ENCODE results near the gene PACRG.
"Not testable (repeated sequence)": the region's sequence is repeated elsewhere in the genome, so short reads cannot be mapped to it uniquely, and the experiment has no call there.

PACRG gene

GRCh38 chr6:162957062-162957461 is 229.3 kb downstream of the PACRG start:
- DNase-seq, result no peak

GRCh38 chr6:162960679-162961457 is 233.1 kb downstream of the PACRG start:
- DNase-seq, result no peak

GRCh38 chr6:162962093-162962492 is 234.3 kb downstream of the PACRG start:
- no peak for DNase-seq

- DNase-seq, result no peak
These were observed 236.1 kb downstream of the PACRG start for GRCh38 chr6:162963861-162964260.

GRCh38 chr6:162964488-162965140 is 236.8 kb downstream of the PACRG start:
- no peak for DNase-seq

- DNase-seq, result no peak
These were observed 237.6 kb downstream of the PACRG start for GRCh38 chr6:162965366-162965765.

DNA sequence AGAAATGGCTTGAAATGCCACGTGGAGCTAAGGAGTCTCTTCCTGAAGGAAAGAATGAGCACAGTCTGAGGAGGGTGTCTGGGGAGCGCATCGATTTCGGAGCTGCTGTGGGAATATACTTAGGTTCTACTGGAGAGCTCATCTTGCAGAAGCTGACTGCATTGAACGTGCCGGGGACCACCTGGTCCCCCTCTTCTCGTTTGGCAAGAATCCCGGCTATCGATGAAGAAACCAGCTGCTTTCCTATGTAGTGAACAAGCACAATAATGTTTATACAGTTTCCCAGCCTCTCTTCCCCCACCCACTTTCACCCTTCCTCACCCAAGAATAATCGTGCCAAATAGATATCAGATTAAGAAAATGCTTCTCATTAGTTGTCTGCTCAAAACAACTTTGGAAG is 242.5 kb downstream of the PACRG start:
- DNase-seq, result peak; percentile 39

DNA sequence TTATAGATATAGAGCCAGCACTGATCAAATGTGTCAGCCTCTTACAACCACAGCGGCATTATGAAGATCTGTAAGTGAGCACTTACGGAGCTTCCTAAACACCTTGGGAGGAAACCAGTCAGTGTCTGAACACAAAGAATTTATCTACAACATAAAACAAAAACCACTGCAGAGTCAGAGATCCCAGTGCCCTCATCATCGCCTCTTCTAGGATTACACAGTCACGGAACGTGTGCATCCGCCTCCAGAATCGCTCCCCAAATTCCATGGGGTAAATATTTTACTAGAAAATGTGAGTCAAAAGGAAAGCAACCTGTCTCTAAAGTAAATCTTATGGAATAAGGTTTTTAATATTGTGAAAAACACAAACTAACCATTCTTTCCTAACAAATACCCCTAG is 243.6 kb downstream of the PACRG start:
- no peak for DNase-seq

DNA sequence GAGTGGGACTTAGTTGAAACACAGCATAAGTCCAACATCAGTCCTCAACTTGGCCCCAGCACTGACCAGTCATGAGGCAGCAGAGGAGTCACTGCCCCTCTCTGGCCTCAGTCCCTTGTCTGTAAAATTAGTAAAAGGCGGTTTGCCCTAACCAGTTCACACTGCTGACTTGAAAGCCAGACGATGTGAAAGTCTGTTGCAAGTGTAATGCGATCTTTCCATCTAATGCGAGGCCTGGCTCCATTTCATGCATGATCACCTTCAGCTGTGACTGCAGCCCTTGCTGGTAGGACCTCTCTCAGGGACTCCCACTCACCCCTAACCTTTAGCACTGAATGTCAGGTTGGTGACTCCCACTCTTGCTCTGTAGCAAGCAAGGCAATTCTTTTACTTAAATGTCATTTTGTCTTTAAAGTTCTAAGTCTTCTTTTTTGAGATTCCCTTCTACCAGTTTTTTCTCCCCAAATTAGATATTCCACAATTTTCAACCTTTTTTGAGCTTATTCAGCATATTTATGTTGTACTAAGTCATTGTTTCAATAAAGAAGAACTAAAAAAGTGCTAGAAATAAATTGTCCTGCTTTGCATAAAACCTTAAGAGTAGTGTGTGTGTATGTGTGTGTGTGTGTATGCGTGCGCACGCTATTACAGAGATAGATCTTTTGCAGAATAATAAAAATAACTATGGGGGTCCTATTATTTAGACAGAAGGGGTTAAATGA is 245.5 kb downstream of the PACRG start:
- peak; percentile 67 for DNase-seq

DNA sequence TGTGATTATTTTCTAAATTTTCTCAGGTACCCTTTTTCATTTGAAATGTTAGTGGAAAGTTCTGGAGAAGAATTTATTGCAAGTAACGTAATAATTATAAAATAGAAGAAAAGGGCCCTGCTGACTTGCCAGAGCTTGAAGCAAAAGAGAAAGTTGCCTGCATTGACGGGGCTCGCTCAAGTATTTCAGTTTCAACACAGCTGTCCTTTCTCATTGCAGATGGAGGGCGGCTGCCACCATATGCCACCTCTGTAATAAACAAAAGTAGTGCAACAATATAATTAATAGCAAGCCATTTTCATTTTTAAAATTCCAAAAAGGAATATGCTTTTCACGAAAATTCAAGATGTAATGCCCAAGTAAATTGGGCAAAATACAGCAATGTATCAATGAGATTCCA is 246.2 kb downstream of the PACRG start:
- peak; percentile 54 for DNase-seq

DNA sequence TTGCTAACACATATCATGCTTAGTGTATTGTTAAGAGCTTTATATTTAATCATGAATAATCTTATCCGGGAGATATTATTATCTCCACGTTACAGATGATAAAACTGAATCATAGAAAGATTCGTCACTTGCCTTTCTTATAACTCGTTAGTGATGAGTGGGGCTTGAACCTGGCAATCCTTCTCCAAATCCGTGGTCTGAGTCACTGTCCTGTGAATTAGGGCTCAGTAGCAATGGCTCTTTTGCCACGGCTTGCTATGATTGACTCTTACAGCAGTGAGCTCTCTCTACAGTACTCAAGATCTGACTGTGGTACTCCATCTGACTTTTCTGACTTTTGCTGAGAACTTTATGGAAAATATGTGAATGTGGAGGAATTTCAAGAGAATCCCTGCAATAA is 246.9 kb downstream of the PACRG start:
- DNase-seq, result no peak

DNA sequence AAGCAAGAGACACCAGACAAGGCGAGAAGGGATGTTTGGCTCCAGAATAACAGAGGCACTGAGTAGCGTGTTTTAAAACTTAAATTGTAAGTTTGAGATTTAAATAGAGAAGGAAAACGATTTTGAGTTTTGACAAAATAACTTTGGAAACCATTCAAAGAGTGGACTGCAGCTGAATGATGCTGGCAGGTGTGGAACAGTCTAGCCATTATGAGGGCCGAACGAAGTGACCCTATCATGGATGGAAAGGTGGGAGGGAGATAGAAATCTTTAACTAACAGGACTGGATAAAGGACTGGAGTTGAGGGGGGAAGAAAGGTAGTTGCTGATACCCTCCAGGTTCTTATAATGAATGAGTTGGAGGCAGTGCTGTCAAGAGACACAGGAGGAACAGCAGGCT is 248.4 kb downstream of the PACRG start:
- DNase-seq, result no peak

DNA sequence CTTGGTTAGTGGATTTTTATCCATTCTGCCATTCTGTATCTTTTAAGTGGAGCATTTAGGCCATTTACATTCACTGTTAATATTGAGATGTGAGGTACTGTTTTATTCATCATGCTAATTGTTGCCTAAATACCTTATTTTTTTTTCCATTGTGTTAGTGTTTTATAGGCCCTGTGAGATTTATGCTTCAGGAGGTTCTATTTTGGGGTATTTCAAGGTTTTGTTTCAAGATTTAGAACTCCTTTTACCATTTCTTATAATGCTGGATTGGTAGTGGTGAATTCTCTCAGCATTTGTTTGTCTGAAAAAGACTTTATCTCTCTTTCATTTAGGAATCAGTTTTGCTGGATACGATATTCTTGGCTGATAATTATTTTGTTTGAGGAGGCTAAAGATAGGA is 255.5 kb downstream of the PACRG start:
- not testable (repeated sequence) for DNase-seq

GRCh38 chr6:162998777-162999176 is 271.0 kb downstream of the PACRG start:
- DNase-seq, result no peak

- no peak for DNase-seq
These were observed 272.0 kb downstream of the PACRG start for GRCh38 chr6:162999575-163000285.

DNA sequence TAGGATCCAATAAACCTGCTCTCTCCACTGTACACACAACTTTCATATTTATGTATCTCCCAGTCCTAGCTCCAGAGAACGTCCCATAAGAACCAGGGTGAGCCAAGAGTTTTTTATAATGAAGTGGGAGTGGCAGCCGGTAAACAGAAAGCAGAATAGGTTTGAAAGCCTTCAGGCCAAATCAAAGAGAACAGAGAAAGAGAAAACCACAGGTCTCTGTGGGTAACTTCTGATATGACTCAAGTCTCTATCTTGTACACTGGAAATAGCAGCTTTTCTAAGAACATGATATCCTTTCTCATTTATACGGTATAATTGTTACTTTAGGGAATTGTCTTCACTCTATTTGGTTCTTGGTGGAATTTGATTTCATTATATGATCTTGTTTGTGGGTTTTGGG is 273.6 kb downstream of the PACRG start:
- DNase-seq, result no peak

DNA sequence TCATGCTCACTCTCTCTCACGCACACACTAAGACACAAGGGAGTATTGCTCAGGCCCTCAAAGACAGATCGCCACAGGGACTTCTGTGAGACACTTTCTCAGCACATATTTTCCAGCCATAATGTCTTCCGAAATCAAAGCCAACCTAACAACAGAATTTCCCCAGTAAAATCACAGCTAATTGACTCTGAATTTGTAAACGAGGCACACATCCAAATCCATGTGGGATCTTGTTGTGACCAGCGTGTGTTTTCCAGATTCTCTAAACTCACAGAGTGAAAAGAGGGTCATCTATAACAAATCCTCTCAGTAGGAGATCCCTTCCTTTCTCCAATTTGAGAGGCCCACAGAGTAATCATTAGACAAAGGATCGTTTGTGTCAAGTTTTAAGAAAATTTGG is 280.4 kb downstream of the PACRG start:
- no peak for DNase-seq

DNA sequence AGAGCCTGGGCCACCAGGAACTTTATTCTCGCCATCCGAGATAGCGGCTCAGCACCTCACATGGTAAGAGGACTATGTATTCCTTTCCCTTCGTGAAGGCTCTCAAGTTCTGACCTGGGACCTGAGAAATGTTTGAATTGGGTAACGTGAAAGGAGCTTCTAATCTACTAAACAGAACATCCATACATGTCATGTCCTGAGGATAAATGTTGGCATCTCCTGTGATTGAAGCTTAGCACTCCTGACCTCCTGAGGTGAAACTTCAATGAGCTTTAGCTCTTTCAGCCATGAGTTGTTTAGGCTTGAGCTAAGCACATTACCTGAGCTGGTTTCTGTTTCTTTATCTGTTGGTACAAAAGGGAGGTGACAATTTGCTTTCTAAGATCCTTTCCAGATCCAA is 280.9 kb downstream of the PACRG start:
- DNase-seq, result no peak

- DNase-seq, result no peak
These were observed 282.4 kb downstream of the PACRG start for GRCh38 chr6:163010145-163010544.

- no peak for DNase-seq
These were observed 287.0 kb downstream of the PACRG start for GRCh38 chr6:163014736-163015135.

GRCh38 chr6:163017801-163018200 is 290.0 kb downstream of the PACRG start:
- no peak for DNase-seq

- DNase-seq, result no peak
These were observed 292.2 kb downstream of the PACRG start for GRCh38 chr6:163019926-163020325.

DNA sequence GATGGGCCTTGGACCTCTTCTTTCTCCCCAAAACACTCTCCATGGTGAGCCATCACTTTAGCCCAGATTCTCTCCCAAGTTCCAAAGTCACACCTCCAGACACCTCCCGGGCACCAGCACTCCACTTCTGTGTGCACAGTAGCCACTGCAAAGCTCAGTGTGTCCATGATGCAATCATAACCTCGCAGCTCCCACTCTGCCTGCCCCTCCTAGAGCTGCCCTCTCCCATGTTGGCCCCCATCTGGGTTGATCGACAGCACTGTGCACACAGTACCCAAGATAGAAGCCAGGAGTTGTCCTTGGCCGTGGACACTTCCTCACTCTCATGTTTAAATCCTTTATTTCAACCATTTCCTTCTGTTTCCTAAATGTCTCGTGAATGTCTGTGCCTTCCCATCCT is 293.3 kb downstream of the PACRG start:
- DNase-seq, result no peak
